NCI-H1092 (cell line): ENCODE results near the gene SDHAF2.
"Not testable (repeated sequence)": the region's sequence is repeated elsewhere in the genome, so short reads cannot be mapped to it uniquely, and the experiment has no call there.

Experiments used
- DNase-seq: peaks from one replicate; lab custom pipeline; 2025; lab: John Stamatoyannopoulos, UW

SDHAF2 gene

GRCh38 chr11:61425367-61426131 is 4.4 kb upstream of the SDHAF2 start:
- no peak for DNase-seq

GRCh38 chr11:61429346-61429690 is 606 bp upstream of the SDHAF2 start:
- peak; percentile 56 for DNase-seq

GRCh38 chr11:61430839-61431238 is 915 bp downstream of the SDHAF2 start:
- DNase-seq: not testable (repeated sequence)

- no peak for DNase-seq
These were observed 7.6 kb downstream of the SDHAF2 start for GRCh38 chr11:61437496-61437895.

GRCh38 chr11:61439615-61440014 is 9.7 kb downstream of the SDHAF2 start:
- no peak for DNase-seq

- no peak for DNase-seq
These were observed 12.7 kb downstream of the SDHAF2 start for GRCh38 chr11:61442616-61443015.

GRCh38 chr11:61445516-61445915 is 15.6 kb downstream of the SDHAF2 start:
- no peak for DNase-seq

GRCh38 chr11:61446211-61446651 is 16.3 kb downstream of the SDHAF2 start:
- DNase-seq: peak; percentile 78

GRCh38 chr11:61447601-61448551 is 18.0 kb downstream of the SDHAF2 start:
- no peak for DNase-seq

GRCh38 chr11:61448552-61448927 is 18.6 kb downstream of the SDHAF2 start:
- DNase-seq: no peak

- DNase-seq: no peak
These were observed 22.9 kb downstream of the SDHAF2 start for GRCh38 chr11:61452825-61453224.

GRCh38 chr11:61453695-61454094 is 23.8 kb downstream of the SDHAF2 start:
- DNase-seq: no peak

- DNase-seq: peak; percentile 11
These were observed 24.6 kb downstream of the SDHAF2 start for GRCh38 chr11:61454520-61454919.

- DNase-seq: peak; percentile 24
These were observed 30.6 kb downstream of the SDHAF2 start for GRCh38 chr11:61460474-61460881.

- no peak for DNase-seq
These were observed 31.1 kb downstream of the SDHAF2 start for GRCh38 chr11:61460986-61461385.

GRCh38 chr11:61467602-61468001 is 37.7 kb downstream of the SDHAF2 start:
- not testable (repeated sequence) for DNase-seq

GRCh38 chr11:61468002-61468401 is 38.1 kb downstream of the SDHAF2 start:
- no peak for DNase-seq

GRCh38 chr11:61472282-61472681 is 42.4 kb downstream of the SDHAF2 start:
- DNase-seq: no peak

- DNase-seq: no peak
These were observed 42.9 kb downstream of the SDHAF2 start for GRCh38 chr11:61472868-61473267.

- no peak for DNase-seq
These were observed 43.6 kb downstream of the SDHAF2 start for GRCh38 chr11:61473370-61474012.

- DNase-seq: no peak
These were observed 44.2 kb downstream of the SDHAF2 start for GRCh38 chr11:61474013-61474643.

- DNase-seq: no peak
These were observed 45.5 kb downstream of the SDHAF2 start for GRCh38 chr11:61475433-61475832.
